Transverse colon (tissue), 3 donors: Measurements from ENCODE around the gene ANKAR.

Source experiments
- EP300 ChIP-seq: sonication (generic); formaldehyde crosslinking; IDR thresholded peaks from one replicate; pipeline ENCODE4 v1.6.1; 2017; ENCODE audit warnings: antibody characterized with exemption, low read depth
- POLR2A ChIP-seq: fragments of 450-650 bp; IDR thresholded peaks from one replicate; pipeline ENCODE4 v1.6.1; 2016; ENCODE audit warnings: antibody characterized with exemption, mild to moderate bottlenecking, moderate library complexity
- TF ChIP-seq, protein P1 (sequence below), 5 experiments: fragments of 200-600 bp in 3 of 5; fragments of 450-650 bp in 2 of 5; sonication (generic) in 3 of 5; IDR thresholded peaks; 1 replicate in 2 of 5; 2 replicates in 3 of 5; pipeline ENCODE4 v1.5.1; 2016 to 2017; ENCODE audit warnings: antibody characterized with exemption in 5 of 5, inconsistent platforms in 3 of 5, mild to moderate bottlenecking in 2 of 5, moderate library complexity in 1 of 5

DNA sequence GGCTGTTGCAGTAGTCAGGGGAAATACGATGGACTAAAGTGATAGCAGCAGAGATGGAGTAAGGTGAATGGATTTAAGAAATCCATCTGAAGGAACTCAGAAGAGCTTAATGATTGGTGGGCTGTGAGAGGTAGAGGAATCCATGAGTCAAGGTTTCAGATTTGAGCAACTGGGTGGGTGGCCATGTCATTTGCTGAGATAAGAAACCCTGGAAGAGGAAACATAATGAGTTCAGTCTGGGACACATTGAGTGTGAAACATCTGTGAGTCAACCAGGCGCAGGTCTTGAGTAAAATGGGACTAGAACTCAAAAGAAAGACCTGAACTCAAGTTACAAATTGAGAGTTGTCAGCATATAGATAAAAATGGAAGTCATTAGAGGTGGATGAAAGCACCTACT, 32.9 kb upstream of the ANKAR start:
- TF ChIP-seq, protein P1, sequence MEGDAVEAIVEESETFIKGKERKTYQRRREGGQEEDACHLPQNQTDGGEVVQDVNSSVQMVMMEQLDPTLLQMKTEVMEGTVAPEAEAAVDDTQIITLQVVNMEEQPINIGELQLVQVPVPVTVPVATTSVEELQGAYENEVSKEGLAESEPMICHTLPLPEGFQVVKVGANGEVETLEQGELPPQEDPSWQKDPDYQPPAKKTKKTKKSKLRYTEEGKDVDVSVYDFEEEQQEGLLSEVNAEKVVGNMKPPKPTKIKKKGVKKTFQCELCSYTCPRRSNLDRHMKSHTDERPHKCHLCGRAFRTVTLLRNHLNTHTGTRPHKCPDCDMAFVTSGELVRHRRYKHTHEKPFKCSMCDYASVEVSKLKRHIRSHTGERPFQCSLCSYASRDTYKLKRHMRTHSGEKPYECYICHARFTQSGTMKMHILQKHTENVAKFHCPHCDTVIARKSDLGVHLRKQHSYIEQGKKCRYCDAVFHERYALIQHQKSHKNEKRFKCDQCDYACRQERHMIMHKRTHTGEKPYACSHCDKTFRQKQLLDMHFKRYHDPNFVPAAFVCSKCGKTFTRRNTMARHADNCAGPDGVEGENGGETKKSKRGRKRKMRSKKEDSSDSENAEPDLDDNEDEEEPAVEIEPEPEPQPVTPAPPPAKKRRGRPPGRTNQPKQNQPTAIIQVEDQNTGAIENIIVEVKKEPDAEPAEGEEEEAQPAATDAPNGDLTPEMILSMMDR (IDR thresholded peaks at IDR 0.05), result no peak
- TF ChIP-seq POLR2A, result no peak
- TF ChIP-seq EP300, result no peak
